ENCODE results near the gene CST8.

The CST8 gene

GRCh38 chr20:23448167-23448566 lies 42.8 kb upstream of the CST8 start:
- no peak for TF ChIP-seq CTCF (conservative IDR thresholded peaks at IDR 0.05; ENCODE audit: control insufficient read depth, insufficient read depth, low read depth, low read length)
- H3K4me3 ChIP-seq (ENCODE audit: control insufficient read depth, low read depth, low read length), result no peak overlapping the region
- no peak for DNase-seq (ENCODE audit: low read depth)

GRCh38 chr20:23449421-23449820 lies 41.5 kb upstream of the CST8 start:
- no peak for TF ChIP-seq CTCF (conservative IDR thresholded peaks at IDR 0.05; ENCODE audit: control insufficient read depth, insufficient read depth, low read depth, low read length)
- DNase-seq (ENCODE audit: low read depth), result no peak
- H3K4me3 ChIP-seq (ENCODE audit: control insufficient read depth, low read depth, low read length), result no peak overlapping the region

- no peak for TF ChIP-seq CTCF (conservative IDR thresholded peaks at IDR 0.05; ENCODE audit: control insufficient read depth, insufficient read depth, low read depth, low read length)
- no peak for DNase-seq (ENCODE audit: low read depth)
Measured at GRCh38 chr20:23450877-23451276, 40.0 kb upstream of the CST8 start.

GRCh38 chr20:23451956-23452487 lies 38.9 kb upstream of the CST8 start:
- no peak for TF ChIP-seq CTCF (conservative IDR thresholded peaks at IDR 0.05; ENCODE audit: control insufficient read depth, insufficient read depth, low read depth, low read length)
- no peak overlapping the region for H3K4me3 ChIP-seq (ENCODE audit: control insufficient read depth, low read depth, low read length)
- no peak for DNase-seq (ENCODE audit: low read depth)

More at GRCh38 chr20:23450877-23451276, 40.0 kb upstream of the CST8 start:
- H3K4me3 ChIP-seq (ENCODE audit: control insufficient read depth, low read depth, low read length), result no peak overlapping the region

GRCh38 chr20:23452776-23453175 lies 38.1 kb upstream of the CST8 start, which contains the start of gene CST11:
CST11 (minus strand) TSS chr20:23452876; CDS start chr20:23452811, 65 bp downstream.
- TF ChIP-seq CTCF (conservative IDR thresholded peaks at IDR 0.05; ENCODE audit: control insufficient read depth, insufficient read depth, low read depth, low read length), result no peak
- no peak for DNase-seq (ENCODE audit: low read depth)
- no peak within 1 kb of the TSS for H3K4me3 ChIP-seq (ENCODE audit: control insufficient read depth, low read depth, low read length)

GRCh38 chr20:23453549-23454543 lies 37.1 kb upstream of the CST8 start:
- no peak for TF ChIP-seq CTCF (conservative IDR thresholded peaks at IDR 0.05; ENCODE audit: control insufficient read depth, insufficient read depth, low read depth, low read length)
- H3K4me3 ChIP-seq (ENCODE audit: control insufficient read depth, low read depth, low read length), result no peak overlapping the region
- DNase-seq (ENCODE audit: low read depth), result no peak
